Uterus (tissue), 4 donors: ENCODE data around the gene CCDC85B. TPM values are rescaled to one million over a fixed set of nuclear protein-coding genes. Genes with fewer than 3 reads are reported as not detected.
A peak's percentile ranks its signal among the peaks of the same experiment; 100 is the strongest.
"Not testable (repeated sequence)": the region's sequence is repeated elsewhere in the genome, so short reads cannot be mapped to it uniquely, and the experiment has no call there.

Source experiments
- DNase-seq, 2 donors: peaks; one replicate each; pipeline ENCODE4 v3.0.0-alpha.2; 2019 to 2020
- H3K27ac ChIP-seq, 2 donors: fragments of 200-600 bp; sonication (generic); 1 replicate in 1 of 2; 2 replicates in 1 of 2; pipeline ENCODE4 v1.5.1; 2016 to 2018
- H3K27me3 ChIP-seq, 2 donors: fragments of 200-600 bp; sonication (generic); one replicate each; pipeline ENCODE4 v1.5.1; 2018 to 2019; ENCODE audit warnings: control low read depth in 1 of 2
- H3K36me3 ChIP-seq, 2 donors: fragments of 200-600 bp; sonication (generic); one replicate each; pipeline ENCODE4 v1.5.1; 2019; ENCODE audit warnings: control low read depth in 1 of 2
- H3K4me1 ChIP-seq, 2 donors: fragments of 200-600 bp; sonication (generic); one replicate each; pipeline ENCODE4 v1.5.1; 2018 to 2019; ENCODE audit warnings: control low read depth in 1 of 2
- H3K4me3 ChIP-seq, 2 donors: fragments of 200-600 bp; sonication (generic); 1 replicate in 1 of 2; 2 replicates in 1 of 2; pipeline ENCODE4 v1.5.1; 2018 to 2019; ENCODE audit warnings: mild to moderate bottlenecking in 1 of 2
- H3K9me3 ChIP-seq, 2 donors: fragments of 200-600 bp; sonication (generic); one replicate each; pipeline ENCODE4 v1.5.1; 2019; ENCODE audit warnings: control low read depth in 1 of 2
- CTCF ChIP-seq, 4 experiments: fragments of 200-600 bp in 2 of 4; fragments of 450-650 bp in 2 of 4; sonication (generic) in 2 of 4; IDR thresholded peaks; one replicate each; pipeline ENCODE4 v1.5.1; 2016 to 2019; ENCODE audit warnings: antibody characterized with exemption in 4 of 4, mild to moderate bottlenecking in 2 of 4, moderate library complexity in 1 of 4
- POLR2A ChIP-seq, 2 donors: fragments of 450-650 bp; IDR thresholded peaks; one replicate each; pipeline ENCODE4 v1.6.1; 2016; ENCODE audit warnings: antibody characterized with exemption in 2 of 2, mild to moderate bottlenecking in 1 of 2, moderate library complexity in 1 of 2
- intact Hi-C: fragments of 100-400 bp; cut with DNase I; formaldehyde crosslinking; loops from one replicate; pipeline ENCODE4 v1.15.1; 2023; ENCODE audit warnings: low total_unique reads
- total RNA-seq, 4 donors: library from RNA; depleted of rRNA in 3 of 4; stranded (reverse); fragments of >200 nt in 3 of 4; gene quantifications; one replicate each; pipeline versions ENCODE4 v1.1.0 to v1.2.4, GENCODE V29; 2014 to 2023
- donor health status: DM: yes; HTN: yes; CAD: no.

Gene CCDC85B
- 100 to 1,000 TPM in 1 of 4 donors, 10 to 100 TPM in 3; 22.3 to 141 (median 54.5) TPM for total RNA-seq

DNA sequence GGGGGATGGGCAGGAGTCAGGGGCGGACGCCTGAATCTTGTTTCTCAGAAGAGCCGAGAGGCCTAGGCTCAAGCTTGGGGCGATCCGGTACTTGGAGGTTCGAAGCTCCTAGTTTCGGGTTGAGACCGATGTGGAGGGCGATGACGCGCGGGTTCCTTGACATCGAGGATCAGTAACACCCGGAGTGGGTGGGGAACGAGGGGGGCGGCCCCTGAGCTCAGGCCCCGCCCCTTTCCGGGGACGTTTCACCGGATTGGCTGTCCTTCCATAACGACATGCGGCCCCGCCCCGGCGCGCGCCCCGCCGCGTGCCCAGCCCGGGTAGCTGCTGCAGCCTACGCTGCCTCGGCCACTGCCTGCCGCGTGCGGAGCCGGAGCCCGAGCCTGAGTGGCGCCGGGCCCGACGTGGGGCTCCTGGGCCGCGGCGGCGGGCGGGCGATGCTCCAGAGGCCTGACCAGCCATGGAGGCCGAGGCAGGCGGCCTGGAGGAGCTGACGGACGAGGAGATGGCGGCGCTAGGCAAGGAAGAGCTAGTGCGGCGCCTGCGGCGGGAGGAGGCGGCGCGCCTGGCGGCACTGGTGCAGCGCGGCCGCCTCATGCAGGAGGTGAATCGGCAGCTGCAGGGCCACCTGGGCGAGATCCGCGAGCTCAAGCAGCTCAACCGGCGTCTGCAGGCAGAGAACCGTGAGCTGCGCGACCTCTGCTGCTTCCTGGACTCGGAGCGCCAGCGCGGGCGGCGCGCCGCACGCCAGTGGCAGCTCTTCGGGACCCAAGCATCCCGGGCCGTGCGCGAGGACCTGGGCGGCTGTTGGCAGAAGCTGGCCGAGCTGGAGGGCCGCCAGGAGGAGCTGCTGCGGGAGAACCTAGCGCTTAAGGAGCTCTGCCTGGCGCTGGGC is at the start of gene CCDC85B:
Gene CCDC85B, plus strand, starts transcription at position 350 of the 895 bp plus-strand sequence. Its CDS starts 111 bp downstream, at position 461.
- Histone ChIP-seq H3K4me1 (peaks cover 4 to 21% of the 10 kb centered on the region in 2 donors), H3K27me3 (no peaks in the 10 kb centered on the region), H3K36me3 (no peaks in the 10 kb centered on the region), H3K27ac (peak within 1 kb of the TSS; percentile 96 to 97), H3K9me3 (no peaks in the 10 kb centered on the region), H3K4me3 (peak within 1 kb of the TSS; percentile 80 to 81)
- intact Hi-C loops: no loop called here
- TF ChIP-seq POLR2A (IDR thresholded peaks at IDR 0.05): peak; percentile 97 to 99
- TF ChIP-seq CTCF (IDR thresholded peaks at IDR 0.05): peak in 2 of 4 experiments; percentile 12 to 50
- DNase-seq: peak; percentile 99

GRCh38 chr11:65842144-65842543 is 48.3 kb upstream of the CCDC85B start:
- Histone ChIP-seq H3K9me3 (no peaks in the 10 kb centered on the region), H3K4me1 (no peaks in the 10 kb centered on the region), H3K4me3 (no peak overlapping the region), H3K36me3 (no peaks in the 10 kb centered on the region), H3K27me3 (no peaks in the 10 kb centered on the region), H3K27ac (no peak overlapping the region)
- TF ChIP-seq CTCF (IDR thresholded peaks at IDR 0.05) (no peak), POLR2A (IDR thresholded peaks at IDR 0.05) (no peak)
- intact Hi-C loops: no loop called here
- no peak for DNase-seq

- TF ChIP-seq POLR2A (IDR thresholded peaks at IDR 0.05): no peak
- no peak for TF ChIP-seq CTCF (IDR thresholded peaks at IDR 0.05)
- DNase-seq: no peak
- intact Hi-C loops: no loop called here
Measured at GRCh38 chr11:65843811-65844210, 46.7 kb upstream of the CCDC85B start.

DNA sequence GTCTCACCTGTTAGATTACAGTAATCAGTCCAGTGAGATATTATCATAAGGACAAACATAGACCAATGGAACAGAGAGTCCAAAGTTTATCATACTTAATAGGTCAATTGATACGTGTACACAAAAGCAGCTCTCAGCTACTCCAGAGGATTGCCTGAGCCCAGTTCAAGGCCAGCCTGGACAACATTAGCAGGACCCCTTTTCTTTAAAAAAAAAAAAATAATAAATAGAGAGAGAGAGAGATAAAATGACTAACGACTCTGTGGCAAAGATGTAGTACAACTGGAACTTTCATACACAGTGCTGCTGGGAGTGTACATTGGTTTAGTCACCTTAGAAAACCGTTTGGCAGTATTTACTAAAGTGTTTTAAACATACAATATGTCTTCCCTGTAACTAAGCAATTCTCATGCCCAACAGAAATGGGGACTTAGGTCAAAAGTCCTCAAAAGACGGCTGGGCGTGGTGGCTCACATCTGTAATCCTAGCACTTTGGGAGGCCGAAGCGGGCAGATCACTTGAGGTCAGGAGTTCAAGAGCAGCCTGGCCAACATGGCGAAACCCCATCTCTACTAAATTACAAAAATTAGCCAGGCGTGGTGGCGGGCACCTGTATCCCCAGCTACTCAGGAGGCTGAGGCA is 46.1 kb upstream of the CCDC85B start:
- Histone ChIP-seq H3K27me3 (no peaks in the 10 kb centered on the region), H3K27ac (no peak overlapping the region), H3K4me3 (no peak overlapping the region), H3K4me1 (no peaks in the 10 kb centered on the region), H3K9me3 (no peaks in the 10 kb centered on the region), H3K36me3 (no peaks in the 10 kb centered on the region)
- intact Hi-C loops: no loop called here
- TF ChIP-seq POLR2A (IDR thresholded peaks at IDR 0.05) (no peak), CTCF (IDR thresholded peaks at IDR 0.05) (no peak)
- DNase-seq: no peak

More at GRCh38 chr11:65843811-65844210, 46.7 kb upstream of the CCDC85B start:
- H3K27ac ChIP-seq: no peak overlapping the region
- no peaks in the 10 kb centered on the region for H3K27me3 ChIP-seq
- H3K4me1 ChIP-seq: no peaks in the 10 kb centered on the region
- H3K36me3 ChIP-seq: no peaks in the 10 kb centered on the region
- H3K4me3 ChIP-seq: no peak overlapping the region
- H3K9me3 ChIP-seq: no peaks in the 10 kb centered on the region

DNA sequence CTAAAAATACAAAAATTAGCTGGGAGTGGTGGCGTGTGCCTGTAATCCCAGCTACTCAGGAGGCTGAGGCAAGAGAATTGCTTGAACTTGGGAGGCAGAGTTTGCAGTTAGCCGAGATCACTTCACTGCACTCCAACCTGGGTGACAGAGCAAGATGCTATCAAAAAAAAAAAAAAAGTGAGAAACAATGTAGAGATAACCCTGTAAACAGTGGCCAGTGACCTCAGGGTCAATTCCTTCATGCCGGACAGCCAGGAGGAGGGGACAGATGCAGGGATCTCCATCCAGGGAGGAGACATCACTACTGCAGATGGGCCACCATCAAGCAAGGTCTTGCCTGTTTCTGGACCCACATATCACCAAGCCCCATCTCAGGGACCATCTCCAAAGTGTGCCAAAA is 42.7 kb upstream of the CCDC85B start:
- DNase-seq: no peak
- intact Hi-C loops: no loop called here

DNA sequence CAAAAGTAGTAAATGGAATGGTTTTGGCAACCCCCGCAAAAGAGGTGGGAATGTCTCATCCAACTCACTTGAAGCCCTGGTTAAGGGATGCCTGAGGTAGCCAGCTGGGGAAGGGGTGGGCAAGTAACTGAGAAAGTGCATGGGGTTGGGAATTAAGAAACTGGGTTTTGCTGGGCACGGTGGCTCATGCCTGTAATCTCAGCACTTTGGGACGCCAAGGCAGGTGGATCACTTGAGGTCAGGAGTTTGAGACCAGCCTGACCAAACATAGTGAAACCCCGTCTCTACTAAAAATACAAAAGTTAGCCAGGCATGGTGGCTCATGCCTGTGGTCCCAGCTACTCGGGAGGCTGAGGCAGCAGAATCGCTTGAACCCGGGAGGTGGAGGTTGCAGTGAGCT is 41.8 kb upstream of the CCDC85B start:
- H3K4me3 ChIP-seq, H3K27ac ChIP-seq, intact Hi-C loops, H3K9me3 ChIP-seq, DNase-seq, H3K27me3 ChIP-seq, H3K4me1 ChIP-seq, H3K36me3 ChIP-seq: not testable (repeated sequence)

More for the DNA sequence above, 42.7 kb upstream of the CCDC85B start:
- Histone ChIP-seq H3K27ac (no peak overlapping the region), H3K36me3 (no peaks in the 10 kb centered on the region), H3K27me3 (no peaks in the 10 kb centered on the region), H3K4me1 (no peaks in the 10 kb centered on the region), H3K9me3 (no peaks in the 10 kb centered on the region), H3K4me3 (no peak overlapping the region)
- TF ChIP-seq POLR2A (IDR thresholded peaks at IDR 0.05) (no peak), CTCF (IDR thresholded peaks at IDR 0.05) (no peak)
